ENCODE results near the gene SPDYC.

The SPDYC gene

DNA sequence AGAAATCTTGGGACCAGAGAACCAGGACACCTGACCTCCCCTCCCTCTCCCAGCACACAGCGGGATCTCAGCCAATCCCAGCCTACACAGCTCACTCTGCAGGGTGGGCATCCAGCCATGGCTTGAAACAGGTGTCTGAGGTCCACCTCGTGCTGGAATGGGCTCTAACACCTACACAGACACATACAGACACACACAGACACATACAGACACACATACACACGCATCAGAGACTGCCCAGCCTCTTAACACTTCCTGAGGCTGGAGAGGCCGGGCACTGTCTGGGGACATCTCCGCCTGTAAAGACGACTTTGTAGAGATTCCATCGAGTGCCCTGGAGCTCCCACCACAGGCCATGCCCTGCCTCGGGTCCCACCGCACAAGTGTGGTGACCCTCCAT, 48.4 kb downstream of the SPDYC start:
- no peaks in the 10 kb centered on the region for H3K27me3 ChIP-seq (ENCODE audit: control insufficient read depth, insufficient read depth, low read length)
- no peak overlapping the region for H3K4me2 ChIP-seq (ENCODE audit: low read length)
- H3K4me3 ChIP-seq (ENCODE audit: low read depth, low read length) = no peak overlapping the region
- peaks cover under 1% of the 10 kb centered on the region for H3K4me1 ChIP-seq
- H2AFZ ChIP-seq = no peak overlapping the region
- TF ChIP-seq, protein P1, sequence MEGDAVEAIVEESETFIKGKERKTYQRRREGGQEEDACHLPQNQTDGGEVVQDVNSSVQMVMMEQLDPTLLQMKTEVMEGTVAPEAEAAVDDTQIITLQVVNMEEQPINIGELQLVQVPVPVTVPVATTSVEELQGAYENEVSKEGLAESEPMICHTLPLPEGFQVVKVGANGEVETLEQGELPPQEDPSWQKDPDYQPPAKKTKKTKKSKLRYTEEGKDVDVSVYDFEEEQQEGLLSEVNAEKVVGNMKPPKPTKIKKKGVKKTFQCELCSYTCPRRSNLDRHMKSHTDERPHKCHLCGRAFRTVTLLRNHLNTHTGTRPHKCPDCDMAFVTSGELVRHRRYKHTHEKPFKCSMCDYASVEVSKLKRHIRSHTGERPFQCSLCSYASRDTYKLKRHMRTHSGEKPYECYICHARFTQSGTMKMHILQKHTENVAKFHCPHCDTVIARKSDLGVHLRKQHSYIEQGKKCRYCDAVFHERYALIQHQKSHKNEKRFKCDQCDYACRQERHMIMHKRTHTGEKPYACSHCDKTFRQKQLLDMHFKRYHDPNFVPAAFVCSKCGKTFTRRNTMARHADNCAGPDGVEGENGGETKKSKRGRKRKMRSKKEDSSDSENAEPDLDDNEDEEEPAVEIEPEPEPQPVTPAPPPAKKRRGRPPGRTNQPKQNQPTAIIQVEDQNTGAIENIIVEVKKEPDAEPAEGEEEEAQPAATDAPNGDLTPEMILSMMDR (IDR thresholded peaks at IDR 0.05) = no peak
- no peaks in the 10 kb centered on the region for H3K9me3 ChIP-seq (ENCODE audit: control insufficient read depth, low read length)
- no peaks in the 10 kb centered on the region for H3K79me2 ChIP-seq
- no peak overlapping the region for H3K9ac ChIP-seq
- H3K27ac ChIP-seq = no peak overlapping the region
- no peaks in the 10 kb centered on the region for H3K36me3 ChIP-seq (ENCODE audit: control insufficient read depth, insufficient read depth, low read length)

DNA sequence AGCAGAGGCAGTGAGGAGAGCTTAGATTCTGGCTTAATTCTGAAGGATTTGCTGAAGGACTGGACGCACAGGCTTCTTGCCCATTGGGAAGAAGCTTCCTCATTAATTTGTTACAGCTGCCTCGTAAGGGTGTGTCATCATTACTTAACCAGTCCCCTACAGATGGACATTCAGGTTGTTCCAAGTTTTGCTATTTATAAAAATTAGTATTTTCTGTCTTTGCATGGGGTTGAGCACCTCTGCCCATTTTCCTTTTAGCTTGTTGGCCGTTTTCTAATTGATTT, 49.8 kb downstream of the SPDYC start:
- peak overlapping the region; percentile 61 for H2AFZ ChIP-seq
- H3K36me3 ChIP-seq (ENCODE audit: control insufficient read depth, insufficient read depth, low read length) = no peaks in the 10 kb centered on the region
- peak overlapping the region; percentile 38 for H3K4me2 ChIP-seq (ENCODE audit: low read length)
- H3K4me3 ChIP-seq (ENCODE audit: low read depth, low read length) = no peak overlapping the region
- TF ChIP-seq, protein P1 (IDR thresholded peaks at IDR 0.05) = no peak
- no peak overlapping the region for H3K9ac ChIP-seq
- H3K27me3 ChIP-seq (ENCODE audit: control insufficient read depth, insufficient read depth, low read length) = no peaks in the 10 kb centered on the region
- H3K27ac ChIP-seq = peak overlapping the region; percentile 70
- peaks cover 3% of the 10 kb centered on the region for H3K4me1 ChIP-seq
- no peaks in the 10 kb centered on the region for H3K9me3 ChIP-seq (ENCODE audit: control insufficient read depth, low read length)
- no peaks in the 10 kb centered on the region for H3K79me2 ChIP-seq

DNA sequence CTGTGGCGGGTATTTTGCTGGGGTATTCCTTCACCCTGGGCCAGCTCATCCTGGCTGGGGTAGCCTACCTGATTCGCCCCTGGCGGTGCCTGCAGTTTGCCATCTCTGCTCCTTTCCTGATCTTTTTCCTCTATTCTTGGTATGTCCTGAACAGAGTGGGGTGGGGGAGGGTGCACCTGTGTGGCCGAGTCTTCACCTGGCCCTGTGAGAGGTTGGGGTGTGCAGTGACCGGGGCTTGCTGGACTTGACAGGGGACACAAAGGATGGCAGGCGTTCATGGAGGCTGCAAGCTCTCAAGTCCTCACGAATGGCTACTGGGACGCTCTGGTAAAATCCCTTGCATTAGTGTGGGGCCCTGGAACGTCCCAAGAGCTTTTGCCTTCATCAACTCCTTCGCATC, 51.0 kb downstream of the SPDYC start:
- TF ChIP-seq, protein P1 (IDR thresholded peaks at IDR 0.05) = no peak
- Histone ChIP-seq H3K9me3 (ENCODE audit: control insufficient read depth, low read length) (no peaks in the 10 kb centered on the region), H3K79me2 (no peaks in the 10 kb centered on the region)

More for the DNA sequence above, 51.0 kb downstream of the SPDYC start:
- Histone ChIP-seq H3K36me3 (ENCODE audit: control insufficient read depth, insufficient read depth, low read length) (no peaks in the 10 kb centered on the region), H3K4me3 (ENCODE audit: low read depth, low read length) (no peak overlapping the region), H3K9ac (no peak overlapping the region), H3K4me2 (ENCODE audit: low read length) (no peak overlapping the region), H3K27me3 (ENCODE audit: control insufficient read depth, insufficient read depth, low read length) (no peaks in the 10 kb centered on the region), H2AFZ (no peak overlapping the region), H3K27ac (no peak overlapping the region), H3K4me1 (peaks cover 7% of the 10 kb centered on the region)
